ENCODE measurements around the gene ETHE1.

ETHE1 gene

GRCh38 chr19:43462785-43463380 is 64.1 kb downstream of the ETHE1 start:
- no peak for DNase-seq

GRCh38 chr19:43462383-43462782 is 64.6 kb downstream of the ETHE1 start:
- no peak for DNase-seq

GRCh38 chr19:43461303-43461702 is 65.7 kb downstream of the ETHE1 start:
- DNase-seq, result no peak

- DNase-seq, result no peak
Measured at GRCh38 chr19:43460362-43461016, 66.5 kb downstream of the ETHE1 start.

GRCh38 chr19:43457809-43458208 is 69.2 kb downstream of the ETHE1 start:
- no peak for DNase-seq

Data from CD4-positive, alpha-beta T cell treated with Interleukin-10 for 1 hour (primary cell).